GM23248 (cell line): ENCODE data around the gene VTI1A. TPM values are rescaled to one million over a fixed set of nuclear protein-coding genes. Genes with fewer than 3 reads are reported as not detected.

Source experiments
- DNase-seq: peaks from one replicate; pipeline ENCODE4 v3.0.0-alpha.2; 2015
- H2AFZ ChIP-seq: fragments of 200-600 bp; sonication (generic); 2 replicates; pipeline ENCODE4 v1.6.1; 2016; ENCODE audit warnings: antibody characterized with exemption
- H3F3A ChIP-seq: fragments of 200-600 bp; sonication (generic); 2 replicates; pipeline ENCODE4 v1.6.1; 2016; ENCODE audit warnings: mild to moderate bottlenecking, antibody characterized with exemption, mixed run types; ENCODE audit not compliant: insufficient read depth
- H3K27ac ChIP-seq: fragments of 200-600 bp; sonication (generic); 2 replicates; pipeline ENCODE4 v1.5.1; 2016; ENCODE audit warnings: mild to moderate bottlenecking
- H3K27me3 ChIP-seq: fragments of 200-600 bp; sonication (generic); replicated peaks from 2 replicates; pipeline ENCODE4 v1.6.1; 2016; ENCODE audit warnings: mild to moderate bottlenecking; ENCODE audit not compliant: insufficient read depth
- H3K36me3 ChIP-seq: fragments of 200-600 bp; sonication (generic); 2 replicates; pipeline ENCODE4 v1.6.1; 2016; ENCODE audit warnings: low read depth, mild to moderate bottlenecking
- H3K4me1 ChIP-seq: fragments of 200-600 bp; sonication (generic); 2 replicates; pipeline ENCODE4 v1.6.1; 2016; ENCODE audit warnings: mild to moderate bottlenecking; ENCODE audit not compliant: insufficient read depth
- H3K4me2 ChIP-seq: fragments of 200-600 bp; sonication (generic); one replicate; pipeline ENCODE4 v1.6.1; 2016; ENCODE audit warnings: mild to moderate bottlenecking; ENCODE audit not compliant: unreplicated experiment
- H3K4me3 ChIP-seq: fragments of 200-600 bp; sonication (generic); 2 replicates; pipeline ENCODE4 v1.5.1; 2016; ENCODE audit warnings: mild to moderate bottlenecking
- H3K79me2 ChIP-seq: fragments of 200-600 bp; sonication (generic); 2 replicates; pipeline ENCODE4 v1.6.1; 2016; ENCODE audit warnings: mild to moderate bottlenecking; ENCODE audit not compliant: insufficient read depth
- H3K9ac ChIP-seq: fragments of 200-600 bp; sonication (generic); 2 replicates; pipeline ENCODE4 v1.6.1; 2016; ENCODE audit warnings: mild to moderate bottlenecking
- H3K9me2 ChIP-seq: fragments of 200-600 bp; sonication (generic); 2 replicates; pipeline ENCODE4 v1.6.1; 2016; ENCODE audit warnings: mixed run types, mild to moderate bottlenecking, moderate library complexity; ENCODE audit not compliant: insufficient read depth
- H3K9me3 ChIP-seq: fragments of 200-600 bp; sonication (generic); one replicate; pipeline ENCODE4 v1.6.1; 2017; ENCODE audit warnings: low read depth
- H4K20me1 ChIP-seq: fragments of 200-600 bp; sonication (generic); 2 replicates; pipeline ENCODE4 v1.6.0; 2016; ENCODE audit not compliant: insufficient read depth
- EZH2 ChIP-seq: fragments of 200-600 bp; sonication (generic); IDR thresholded peaks from 2 replicates; pipeline ENCODE4 v1.6.1; 2018; ENCODE audit warnings: antibody characterized with exemption, mild to moderate bottlenecking; ENCODE audit not compliant: insufficient read depth, poor library complexity, severe bottlenecking
- EZH2phosphoT487 ChIP-seq: fragments of 200-600 bp; sonication (generic); IDR thresholded peaks from 2 replicates; pipeline ENCODE4 v1.6.1; 2018; ENCODE audit warnings: antibody characterized with exemption, moderate library complexity, mild to moderate bottlenecking, low read depth; ENCODE audit not compliant: insufficient read depth
- WGBS, 2 experiments: methylation state at CpG; one replicate each; pipeline ENCODE4 v1.1.6; 2015 to 2017; ENCODE audit warnings: low lambda C conversion rate in 2 of 2, low coverage in 1 of 2; ENCODE audit errors: missing lambda C conversion rate in 2 of 2; 5-methylcytosine and 5-hydroxymethylcytosine counted together
- in situ Hi-C: fragments of 300-500 bp; cut with MboI; formaldehyde crosslinking; loops from 2 replicates; pipeline ENCODE4 v1.15.0; 2020
- polyA plus RNA-seq: library from polyadenylated mRNA; unstranded; fragments of >200 nt; fragmentation: Nextera tagmentation; extraction: Ambion mirVana; gene quantifications from 2 replicates; pipeline ENCODE4 v1.2.1, GENCODE V29; 2016
- total RNA-seq: library from RNA; depleted of rRNA; stranded (reverse); fragments of >200 nt; shearing (Covaris generic); gene quantifications from 2 replicates; pipeline ENCODE4 v1.2.3, GENCODE V29; 2014

Gene VTI1A
- total and polyA plus RNA-seq, 2 experiments from 2014 or later = 21.6 to 26.4 TPM

DNA sequence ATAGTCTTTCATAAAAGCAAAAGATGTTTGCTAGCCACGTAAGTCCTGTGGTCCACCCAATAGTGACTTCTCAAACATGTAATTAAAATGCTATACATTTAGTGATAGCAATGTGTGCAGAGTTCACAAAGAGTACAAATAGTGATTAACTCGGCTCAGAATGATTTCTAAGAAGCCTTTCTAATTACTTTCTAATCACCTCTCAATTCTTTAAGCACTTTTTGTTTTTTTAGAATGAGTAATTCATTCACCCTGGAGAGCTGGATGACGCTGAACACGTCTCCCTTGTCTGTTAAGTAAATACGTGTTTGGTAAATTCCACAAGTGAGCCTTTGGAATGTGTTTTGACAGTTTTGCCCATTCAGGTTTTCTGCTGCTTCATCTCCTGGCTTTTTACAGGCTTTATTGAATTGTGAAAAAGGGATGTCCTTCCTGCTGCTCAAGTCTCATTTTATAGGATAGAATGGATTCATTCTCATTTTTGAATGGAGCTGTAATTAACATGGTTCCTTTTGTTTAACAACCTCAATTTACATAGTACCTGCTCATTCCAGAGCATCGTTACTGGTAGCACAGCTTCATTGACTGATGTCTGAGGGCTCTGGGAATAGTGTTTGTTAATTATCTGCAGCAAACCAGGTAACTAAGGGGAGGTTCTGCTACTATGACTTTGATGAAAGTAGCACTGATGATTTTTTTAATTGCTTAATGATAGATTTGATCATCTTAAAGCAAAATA lies 212.1 kb downstream of the VTI1A start:
- Histone ChIP-seq H3K4me3 (no peak overlapping the region), H3K4me1 (peaks cover 11% of the 10 kb centered on the region), H3K27ac (no peak overlapping the region), H3F3A (peaks cover 15% of the 10 kb centered on the region), H2AFZ (no peak overlapping the region), H4K20me1 (no peaks in the 10 kb centered on the region), H3K9me3 (no peaks in the 10 kb centered on the region), H3K9ac (no peak overlapping the region), H3K9me2 (no peaks in the 10 kb centered on the region), H3K4me2 (no peak overlapping the region), H3K79me2 (no peaks in the 10 kb centered on the region), H3K27me3 (no peaks in the 10 kb centered on the region), H3K36me3 (no peaks in the 10 kb centered on the region)
- no peak for TF ChIP-seq EZH2phosphoT487
- TF ChIP-seq EZH2 = no peak
- no peak for DNase-seq
- 84 to 85% methylated on average over 6 of the region's 6 CpGs for WGBS, 2 experiments
- in situ Hi-C loops = no loop called here

DNA sequence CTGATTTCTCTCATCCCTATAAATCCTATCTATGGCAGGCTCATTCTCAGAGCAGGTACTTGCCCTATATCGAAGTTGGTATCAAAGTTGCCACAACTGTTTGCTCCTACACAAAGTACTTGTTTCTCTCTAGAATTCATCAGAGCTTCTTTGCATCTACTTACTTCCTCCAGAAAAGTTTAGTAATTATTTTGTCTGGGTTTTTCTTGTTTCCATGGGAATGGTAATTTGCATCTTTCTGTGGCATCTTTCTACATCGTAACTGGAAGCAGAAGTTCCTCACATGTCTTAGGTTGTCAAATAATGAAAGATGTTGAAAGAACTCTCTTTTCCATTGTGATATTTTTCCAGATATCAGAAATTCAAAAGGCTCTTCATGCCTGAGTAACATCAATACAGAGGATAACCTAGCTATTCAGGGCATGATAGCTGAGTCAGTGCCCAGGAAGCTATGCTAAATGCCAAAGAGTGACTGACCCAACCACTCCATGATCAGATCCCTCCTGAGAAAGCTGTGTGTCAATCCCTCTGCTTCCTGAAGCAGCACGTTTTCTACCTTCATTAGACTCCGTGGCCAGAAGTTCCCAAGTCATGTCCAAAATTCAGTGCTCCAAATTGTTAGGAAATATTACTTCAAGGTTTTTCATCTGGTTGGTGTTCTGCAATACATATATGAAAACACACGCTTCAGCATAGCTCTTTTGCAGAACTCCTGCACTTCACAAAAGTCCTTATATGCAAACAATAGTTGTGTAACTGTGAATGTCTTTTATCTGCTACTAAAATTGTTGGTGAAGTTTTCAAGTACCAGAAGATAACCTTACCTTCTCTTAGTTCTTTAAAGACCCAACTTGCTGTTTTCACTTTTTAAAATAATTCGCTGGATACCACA lies 216.5 kb downstream of the VTI1A start:
- DNase-seq = peak; percentile 90
- in situ Hi-C loops = no loop called here
- 0 out of 2 replicates have a peak overlapping the region, but pooled peaks have one; percentile 28 for H3K4me3 ChIP-seq
- H3K9ac ChIP-seq = peak overlapping the region; percentile 40
- no peaks in the 10 kb centered on the region for H3K9me3 ChIP-seq
- peaks cover 15% of the 10 kb centered on the region for H3K4me1 ChIP-seq
- H3K79me2 ChIP-seq = no peaks in the 10 kb centered on the region
- H3K4me2 ChIP-seq = peak overlapping the region; percentile 40
- H3K36me3 ChIP-seq = no peaks in the 10 kb centered on the region
- TF ChIP-seq EZH2 (no peak), EZH2phosphoT487 (no peak)
- no peaks in the 10 kb centered on the region for H4K20me1 ChIP-seq
- H3K9me2 ChIP-seq = no peaks in the 10 kb centered on the region
- H3F3A ChIP-seq = peaks cover 20% of the 10 kb centered on the region
- no peak overlapping the region for H2AFZ ChIP-seq
- H3K27ac ChIP-seq = peak overlapping the region; percentile 67
- 52 to 54% methylated on average over 6 of the region's 6 CpGs for WGBS, 2 experiments
- no peaks in the 10 kb centered on the region for H3K27me3 ChIP-seq

DNA sequence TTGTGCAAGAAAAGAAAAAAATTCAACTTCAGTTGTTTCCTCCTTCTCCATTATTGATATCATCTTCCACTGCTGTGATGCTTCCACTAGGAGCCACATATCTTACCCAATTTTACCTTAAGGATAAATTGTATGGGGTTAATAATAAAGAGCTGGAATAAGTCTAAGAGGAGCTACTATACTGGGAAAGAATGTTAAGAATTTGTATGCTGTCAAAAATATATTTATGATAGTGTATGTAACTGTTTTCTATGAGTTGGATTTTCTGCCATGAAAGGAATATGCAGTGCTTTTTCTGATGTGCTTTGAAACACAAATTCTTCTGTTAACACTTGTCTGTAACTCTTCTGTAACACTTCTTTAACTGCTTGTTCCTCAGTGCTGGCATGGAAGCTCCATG lies 219.1 kb downstream of the VTI1A start:
- TF ChIP-seq EZH2 = no peak
- no peak for TF ChIP-seq EZH2phosphoT487
- peaks cover 15% of the 10 kb centered on the region for H3K4me1 ChIP-seq
- no peak overlapping the region for H3K4me3 ChIP-seq
- H3K27me3 ChIP-seq = no peaks in the 10 kb centered on the region
- no peaks in the 10 kb centered on the region for H3K9me3 ChIP-seq
- no peaks in the 10 kb centered on the region for H3K79me2 ChIP-seq
- no peak overlapping the region for H3K4me2 ChIP-seq
- H3K9ac ChIP-seq = no peak overlapping the region
- H3K27ac ChIP-seq = no peak overlapping the region
- no peak overlapping the region for H2AFZ ChIP-seq
- no peak for DNase-seq
- H4K20me1 ChIP-seq = no peaks in the 10 kb centered on the region
- no peaks in the 10 kb centered on the region for H3K9me2 ChIP-seq
- peaks cover 20% of the 10 kb centered on the region for H3F3A ChIP-seq
- in situ Hi-C loops = no loop called here
- peaks cover 4% of the 10 kb centered on the region; the same call in 1 of the 2 replicates for H3K36me3 ChIP-seq

DNA sequence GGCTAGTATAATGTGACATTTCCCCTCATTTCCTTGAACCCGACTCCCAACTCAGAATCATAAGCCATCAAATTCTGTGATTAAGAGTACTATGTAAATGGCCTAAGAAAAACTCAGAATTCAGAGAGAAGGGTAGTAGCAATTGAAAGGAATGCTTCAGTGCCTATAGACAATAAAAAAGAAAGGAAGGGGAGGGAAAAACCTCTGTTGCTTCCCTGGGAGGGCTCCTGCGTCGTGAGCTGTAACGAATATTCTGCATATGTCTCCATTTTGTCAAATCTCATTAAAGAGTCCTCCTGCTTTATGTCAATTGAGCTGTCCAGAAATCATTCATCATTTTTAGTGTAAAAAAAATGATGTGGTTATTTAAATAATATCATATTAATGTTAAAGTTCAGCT lies 223.0 kb downstream of the VTI1A start:
- WGBS, 2 experiments = 97 to 99% methylated on average over 4 of the region's 4 CpGs
- Histone ChIP-seq H3K9me2 (no peaks in the 10 kb centered on the region), H3F3A (no peaks in the 10 kb centered on the region)

More for the DNA sequence above, 223.0 kb downstream of the VTI1A start:
- DNase-seq = no peak
- Histone ChIP-seq H3K27me3 (no peaks in the 10 kb centered on the region), H3K4me2 (no peak overlapping the region), H3K4me3 (no peak overlapping the region), H4K20me1 (no peaks in the 10 kb centered on the region), H3K36me3 (peaks cover 4% of the 10 kb centered on the region; the same call in 1 of the 2 replicates), H3K9ac (no peak overlapping the region), H3K4me1 (no peaks in the 10 kb centered on the region), H3K9me3 (no peaks in the 10 kb centered on the region), H3K27ac (no peak overlapping the region), H3K79me2 (no peaks in the 10 kb centered on the region), H2AFZ (no peak overlapping the region)
- TF ChIP-seq EZH2phosphoT487 (no peak), EZH2 (no peak)
- in situ Hi-C loops = no loop called here
